ENCODE measurements around the gene SH3BGRL.

DNA sequence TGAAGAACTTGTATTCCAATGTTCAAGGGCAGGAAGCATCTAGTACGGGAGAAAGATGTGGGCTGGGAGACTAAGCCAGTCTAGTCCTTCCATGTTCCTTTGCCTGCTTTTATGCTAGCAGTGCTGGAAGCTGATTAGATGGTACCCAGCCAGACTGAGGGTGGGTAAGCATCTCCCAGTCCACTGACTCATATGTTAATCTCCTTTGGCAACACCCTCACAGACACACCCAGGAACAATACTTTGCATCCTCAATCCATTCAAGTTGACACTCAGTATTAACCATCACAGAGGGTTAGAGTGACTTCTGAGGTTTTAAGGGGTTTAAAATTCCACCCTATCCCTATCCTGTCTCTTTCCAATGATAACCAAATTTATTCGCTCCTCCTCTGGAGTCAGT lies 6.6 kb upstream of the SH3BGRL start:
- TF ChIP-seq SREBF1 (IDR thresholded peaks at IDR 0.05; ENCODE audit: borderline replicate concordance, low read depth, low read length) = no peak
- no peak for TF ChIP-seq ATF7 (IDR thresholded peaks at IDR 0.05)
- no peak for TF ChIP-seq NCOA2 (IDR thresholded peaks at IDR 0.05; ENCODE audit: partially characterized antibody in 2 of 2)
- TF ChIP-seq, protein P1, sequence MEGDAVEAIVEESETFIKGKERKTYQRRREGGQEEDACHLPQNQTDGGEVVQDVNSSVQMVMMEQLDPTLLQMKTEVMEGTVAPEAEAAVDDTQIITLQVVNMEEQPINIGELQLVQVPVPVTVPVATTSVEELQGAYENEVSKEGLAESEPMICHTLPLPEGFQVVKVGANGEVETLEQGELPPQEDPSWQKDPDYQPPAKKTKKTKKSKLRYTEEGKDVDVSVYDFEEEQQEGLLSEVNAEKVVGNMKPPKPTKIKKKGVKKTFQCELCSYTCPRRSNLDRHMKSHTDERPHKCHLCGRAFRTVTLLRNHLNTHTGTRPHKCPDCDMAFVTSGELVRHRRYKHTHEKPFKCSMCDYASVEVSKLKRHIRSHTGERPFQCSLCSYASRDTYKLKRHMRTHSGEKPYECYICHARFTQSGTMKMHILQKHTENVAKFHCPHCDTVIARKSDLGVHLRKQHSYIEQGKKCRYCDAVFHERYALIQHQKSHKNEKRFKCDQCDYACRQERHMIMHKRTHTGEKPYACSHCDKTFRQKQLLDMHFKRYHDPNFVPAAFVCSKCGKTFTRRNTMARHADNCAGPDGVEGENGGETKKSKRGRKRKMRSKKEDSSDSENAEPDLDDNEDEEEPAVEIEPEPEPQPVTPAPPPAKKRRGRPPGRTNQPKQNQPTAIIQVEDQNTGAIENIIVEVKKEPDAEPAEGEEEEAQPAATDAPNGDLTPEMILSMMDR (IDR thresholded peaks at IDR 0.05 in 2 of 3, conservative IDR thresholded peaks at IDR 0.05 in 1 of 3; ENCODE audit: insufficient read depth in 2 of 3, low read depth in 1 of 3, low read length in 3 of 3) = no peak
- no peak for TF ChIP-seq ZNF384 (IDR thresholded peaks at IDR 0.05; ENCODE audit: low read depth, low read length)
- TF ChIP-seq, protein P2, sequence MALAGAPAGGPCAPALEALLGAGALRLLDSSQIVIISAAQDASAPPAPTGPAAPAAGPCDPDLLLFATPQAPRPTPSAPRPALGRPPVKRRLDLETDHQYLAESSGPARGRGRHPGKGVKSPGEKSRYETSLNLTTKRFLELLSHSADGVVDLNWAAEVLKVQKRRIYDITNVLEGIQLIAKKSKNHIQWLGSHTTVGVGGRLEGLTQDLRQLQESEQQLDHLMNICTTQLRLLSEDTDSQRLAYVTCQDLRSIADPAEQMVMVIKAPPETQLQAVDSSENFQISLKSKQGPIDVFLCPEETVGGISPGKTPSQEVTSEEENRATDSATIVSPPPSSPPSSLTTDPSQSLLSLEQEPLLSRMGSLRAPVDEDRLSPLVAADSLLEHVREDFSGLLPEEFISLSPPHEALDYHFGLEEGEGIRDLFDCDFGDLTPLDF (CRISPR knock-in tag; IDR thresholded peaks at IDR 0.05) = no peak
- TF ChIP-seq EZH2 (IDR thresholded peaks at IDR 0.05; ENCODE audit: borderline replicate concordance, low read depth, low read length) = no peak
- TF ChIP-seq CBX1 (IDR thresholded peaks at IDR 0.05; ENCODE audit: low read depth) = no peak
- TF ChIP-seq GABPA (tag; conservative IDR thresholded peaks at IDR 0.05; ENCODE audit: low read depth) = no peak
- TF ChIP-seq POLR2A (conservative IDR thresholded peaks at IDR 0.05) = no peak
